PC-3 (cell line): ENCODE results near the gene CHMP1B. TPM values are rescaled to one million over a fixed set of nuclear protein-coding genes. Genes with fewer than 3 reads are reported as not detected.

Experiments
- total RNA-seq: library from RNA; depleted of rRNA; stranded (reverse); fragments of >200 nt; gene quantifications from 2 replicates; pipeline ENCODE4 v1.2.3, GENCODE V29; 2014; rRNA removed

CHMP1B gene
- total RNA-seq, 1 experiment from 2014 or later, result 81.9 TPM

Other genes with a start within 250 kb of the CHMP1B start
- gene SLC35G4, start 241.8 kb upstream of the CHMP1B start, total RNA-seq, result not detected in 2 replicates
- 0.15 and 0.23 TPM in 2 replicates for gene GNAL, start 162.1 kb upstream of the CHMP1B start, total RNA-seq
- gene MPPE1, start 56.9 kb downstream of the CHMP1B start, total RNA-seq, result 15.8 and 17.9 TPM in 2 replicates
- 38.2 and 45.6 TPM in 2 replicates for gene IMPA2, start 130.1 kb downstream of the CHMP1B start, total RNA-seq
- not detected in 2 replicates for gene ANKRD62, start 242.4 kb downstream of the CHMP1B start, total RNA-seq